ENCODE results near the gene RAB7B.

- TF ChIP-seq GATA2 (IDR thresholded peaks at IDR 0.05; ENCODE audit: low read depth, low read length): no peak
- TF ChIP-seq GATA3 (IDR thresholded peaks at IDR 0.05; ENCODE audit: low read depth, low read length): no peak
Observed at GRCh38 chr1:205961991-205962820, 41.0 kb downstream of the RAB7B start.

Data from SH-SY5Y (cell line).